ENCODE results near the gene COX4I1. TPM values are rescaled to one million over a fixed set of nuclear protein-coding genes. Genes with fewer than 3 reads are reported as not detected.

Gene COX4I1
- total RNA-seq, 1 donor from 2014 or later = 332 TPM

- no peak overlapping the region for H3K9ac ChIP-seq (ENCODE audit: low read depth in 1 of 3, low read length in 3 of 3)
- H3K27me3 ChIP-seq (ENCODE audit: control insufficient read depth in 3 of 3, insufficient read depth in 3 of 3, low read length in 3 of 3) = peaks cover 3 to 41% (median 28%) of the 10 kb centered on the region in 3 donors
- H3K36me3 ChIP-seq (ENCODE audit: control insufficient read depth in 3 of 3, insufficient read depth in 3 of 3, low read length in 3 of 3) = no peaks in the 10 kb centered on the region
- H3K27ac ChIP-seq (ENCODE audit: low read depth, low read length) = no peak overlapping the region
- H3K4me3 ChIP-seq (ENCODE audit: low read length in 3 of 3) = no peak overlapping the region
- H3K9me3 ChIP-seq (ENCODE audit: control insufficient read depth in 3 of 3, low read length in 3 of 3) = peaks cover 0 to 2% (median 0%) of the 10 kb centered on the region in 3 donors
- H3K4me1 ChIP-seq (ENCODE audit: control insufficient read depth in 3 of 3, insufficient read depth in 3 of 3, low read length in 3 of 3) = no peaks in the 10 kb centered on the region
Observed at GRCh38 chr16:85844786-85845185, 45.3 kb downstream of the COX4I1 start.

DNA sequence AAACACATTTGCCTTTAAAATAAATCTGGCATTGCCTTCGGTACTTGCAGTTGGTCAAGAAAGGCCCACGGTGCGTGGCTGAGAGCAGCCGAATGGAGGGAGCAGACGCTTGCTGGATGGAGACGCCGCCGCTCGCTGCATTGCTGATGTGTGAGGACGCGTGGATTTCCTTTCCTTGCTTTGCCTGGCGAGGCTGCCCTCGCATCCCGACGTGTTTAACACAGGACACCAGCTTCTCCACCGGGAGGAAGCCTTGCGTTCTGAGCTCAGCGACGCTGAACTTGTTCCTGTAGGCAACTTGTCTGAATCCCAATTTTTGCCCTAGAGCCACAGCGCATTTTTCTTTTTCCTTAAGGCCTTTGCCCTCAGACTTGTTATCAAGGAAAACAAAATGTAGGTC lies 45.8 kb downstream of the COX4I1 start:
- H3K4me3 ChIP-seq (ENCODE audit: low read length in 3 of 3) = no peak overlapping the region
- no peaks in the 10 kb centered on the region for H3K36me3 ChIP-seq (ENCODE audit: control insufficient read depth in 3 of 3, insufficient read depth in 3 of 3, low read length in 3 of 3)
- H3K27me3 ChIP-seq (ENCODE audit: control insufficient read depth in 3 of 3, insufficient read depth in 3 of 3, low read length in 3 of 3) = peaks cover 3 to 44% (median 23%) of the 10 kb centered on the region in 3 donors
- no peak overlapping the region for H3K9ac ChIP-seq (ENCODE audit: low read depth in 1 of 3, low read length in 3 of 3)
- no peaks in the 10 kb centered on the region for H3K4me1 ChIP-seq (ENCODE audit: control insufficient read depth in 3 of 3, insufficient read depth in 3 of 3, low read length in 3 of 3)
- H3K27ac ChIP-seq (ENCODE audit: low read depth, low read length) = no peak overlapping the region
- peaks cover 0 to 2% (median 0%) of the 10 kb centered on the region in 3 donors for H3K9me3 ChIP-seq (ENCODE audit: control insufficient read depth in 3 of 3, low read length in 3 of 3)

DNA sequence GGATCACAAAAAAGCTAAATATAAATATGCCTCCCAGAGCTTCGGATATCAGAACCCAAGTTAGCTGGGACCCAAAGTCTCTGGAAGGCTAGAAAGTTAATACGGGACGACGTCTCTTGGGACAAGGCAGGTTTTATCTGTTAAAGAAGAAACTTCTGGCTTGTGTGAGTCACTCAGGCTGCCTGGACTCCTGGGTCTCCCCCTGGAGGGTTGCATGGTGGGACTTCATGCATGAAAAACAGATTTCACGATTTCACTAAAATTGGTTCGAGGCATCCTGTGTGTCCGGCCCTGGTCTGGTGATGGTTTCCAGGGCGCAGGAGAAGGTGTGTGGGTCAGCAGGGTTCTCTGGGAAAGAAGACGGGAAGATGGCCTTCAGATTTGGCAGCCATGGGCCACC lies 47.0 kb downstream of the COX4I1 start:
- peaks cover 0 to 2% (median 0%) of the 10 kb centered on the region in 3 donors for H3K9me3 ChIP-seq (ENCODE audit: control insufficient read depth in 3 of 3, low read length in 3 of 3)
- no peak overlapping the region for H3K9ac ChIP-seq (ENCODE audit: low read depth in 1 of 3, low read length in 3 of 3)
- no peak overlapping the region for H3K4me3 ChIP-seq (ENCODE audit: low read length in 3 of 3)
- H3K27ac ChIP-seq (ENCODE audit: low read depth, low read length) = no peak overlapping the region
- no peaks in the 10 kb centered on the region for H3K36me3 ChIP-seq (ENCODE audit: control insufficient read depth in 3 of 3, insufficient read depth in 3 of 3, low read length in 3 of 3)
- H3K4me1 ChIP-seq (ENCODE audit: control insufficient read depth in 3 of 3, insufficient read depth in 3 of 3, low read length in 3 of 3) = no peaks in the 10 kb centered on the region
- peaks cover 3 to 38% (median 20%) of the 10 kb centered on the region in 3 donors for H3K27me3 ChIP-seq (ENCODE audit: control insufficient read depth in 3 of 3, insufficient read depth in 3 of 3, low read length in 3 of 3)

GRCh38 chr16:85847036-85847435 lies 47.5 kb downstream of the COX4I1 start:
- no peak overlapping the region for H3K27ac ChIP-seq (ENCODE audit: low read depth, low read length)
- H3K9ac ChIP-seq (ENCODE audit: low read depth in 1 of 3, low read length in 3 of 3) = no peak overlapping the region
- H3K9me3 ChIP-seq (ENCODE audit: control insufficient read depth in 3 of 3, low read length in 3 of 3) = peaks cover 0 to 2% (median 0%) of the 10 kb centered on the region in 3 donors
- H3K36me3 ChIP-seq (ENCODE audit: control insufficient read depth in 3 of 3, insufficient read depth in 3 of 3, low read length in 3 of 3) = no peaks in the 10 kb centered on the region
- no peaks in the 10 kb centered on the region for H3K4me1 ChIP-seq (ENCODE audit: control insufficient read depth in 3 of 3, insufficient read depth in 3 of 3, low read length in 3 of 3)
- no peak overlapping the region for H3K4me3 ChIP-seq (ENCODE audit: low read length in 3 of 3)
- H3K27me3 ChIP-seq (ENCODE audit: control insufficient read depth in 3 of 3, insufficient read depth in 3 of 3, low read length in 3 of 3) = peaks cover 3 to 35% (median 21%) of the 10 kb centered on the region in 3 donors

DNA sequence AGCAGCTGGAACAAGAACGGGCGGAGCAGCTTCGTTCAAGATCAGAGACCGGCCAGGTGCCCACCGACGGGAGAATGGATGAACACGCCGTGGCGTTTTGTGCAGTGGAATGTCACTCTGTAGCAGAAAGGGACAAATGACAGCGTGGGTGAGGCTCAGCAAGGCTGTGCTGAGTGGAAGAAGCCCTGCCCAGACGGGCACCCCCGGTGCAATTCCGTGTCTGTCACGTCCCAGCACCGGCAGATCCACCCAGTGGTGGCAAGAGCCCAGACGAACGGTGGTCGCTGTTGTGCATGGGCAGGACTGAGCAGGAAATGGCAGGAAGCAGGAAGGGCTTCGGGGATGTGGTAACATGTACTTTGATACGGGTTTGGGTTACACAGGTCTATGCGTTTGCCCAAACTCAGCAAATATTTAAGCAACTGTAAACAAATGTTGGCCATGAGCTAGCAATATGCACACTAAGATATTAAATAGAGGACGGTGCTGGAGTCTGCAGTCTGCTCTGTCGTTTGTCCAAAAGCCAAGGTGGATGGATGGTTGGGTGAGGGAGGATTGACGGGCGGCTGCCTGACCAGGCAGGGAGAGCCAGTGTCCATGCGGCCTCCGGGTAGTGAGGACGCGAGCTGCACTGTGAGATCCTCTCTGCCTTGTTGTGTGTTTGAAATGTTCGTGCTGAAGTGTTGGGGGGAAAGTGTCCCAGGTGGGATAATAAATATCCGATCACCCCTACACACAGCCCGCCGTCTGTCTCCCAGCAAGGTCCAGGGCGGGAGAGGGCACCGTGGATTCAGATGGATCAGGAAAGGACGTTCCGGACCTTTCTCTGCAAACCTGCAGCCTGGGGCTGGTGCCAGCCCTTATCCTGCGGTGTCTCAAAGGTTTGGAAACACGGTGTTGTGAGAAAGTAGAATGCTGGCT lies 48.4 kb downstream of the COX4I1 start:
- Histone ChIP-seq H3K4me1 (ENCODE audit: control insufficient read depth in 3 of 3, insufficient read depth in 3 of 3, low read length in 3 of 3) (no peaks in the 10 kb centered on the region), H3K27ac (ENCODE audit: low read depth, low read length) (no peak overlapping the region), H3K4me3 (ENCODE audit: low read length in 3 of 3) (no peak overlapping the region), H3K27me3 (ENCODE audit: control insufficient read depth in 3 of 3, insufficient read depth in 3 of 3, low read length in 3 of 3) (peaks cover 3 to 31% (median 21%) of the 10 kb centered on the region in 3 donors), H3K9me3 (ENCODE audit: control insufficient read depth in 3 of 3, low read length in 3 of 3) (no peaks in the 10 kb centered on the region), H3K36me3 (ENCODE audit: control insufficient read depth in 3 of 3, insufficient read depth in 3 of 3, low read length in 3 of 3) (no peaks in the 10 kb centered on the region), H3K9ac (ENCODE audit: low read depth in 1 of 3, low read length in 3 of 3) (no peak overlapping the region)

GRCh38 chr16:85848986-85849385 lies 49.5 kb downstream of the COX4I1 start:
- peaks cover 3 to 30% (median 21%) of the 10 kb centered on the region in 3 donors for H3K27me3 ChIP-seq (ENCODE audit: control insufficient read depth in 3 of 3, insufficient read depth in 3 of 3, low read length in 3 of 3)
- no peaks in the 10 kb centered on the region for H3K9me3 ChIP-seq (ENCODE audit: control insufficient read depth in 3 of 3, low read length in 3 of 3)
- no peak overlapping the region for H3K27ac ChIP-seq (ENCODE audit: low read depth, low read length)
- H3K4me3 ChIP-seq (ENCODE audit: low read length in 3 of 3) = no peak overlapping the region
- no peaks in the 10 kb centered on the region for H3K36me3 ChIP-seq (ENCODE audit: control insufficient read depth in 3 of 3, insufficient read depth in 3 of 3, low read length in 3 of 3)
- H3K9ac ChIP-seq (ENCODE audit: low read depth in 1 of 3, low read length in 3 of 3) = no peak overlapping the region
- no peaks in the 10 kb centered on the region for H3K4me1 ChIP-seq (ENCODE audit: control insufficient read depth in 3 of 3, insufficient read depth in 3 of 3, low read length in 3 of 3)

DNA sequence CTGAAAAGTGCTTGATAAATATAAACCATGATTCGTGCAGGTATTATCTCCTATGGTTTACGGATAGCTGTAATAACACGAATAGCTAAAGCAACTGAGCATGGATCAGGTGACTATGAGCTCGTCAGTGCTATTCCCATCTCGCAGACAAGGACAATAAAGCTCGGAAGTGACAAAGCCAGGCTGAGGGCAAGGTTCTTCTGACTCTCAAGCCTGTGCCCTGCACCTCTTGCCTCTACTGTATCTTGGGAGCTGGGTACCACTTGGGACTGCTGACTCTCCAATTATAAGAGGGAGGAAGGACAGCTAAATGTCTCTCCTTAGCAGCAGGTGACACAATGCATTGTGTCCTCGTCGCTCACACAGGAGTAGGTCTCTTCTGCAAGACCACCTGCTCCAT lies 49.9 kb downstream of the COX4I1 start:
- Histone ChIP-seq H3K4me3 (ENCODE audit: low read length in 3 of 3) (no peak overlapping the region), H3K27ac (ENCODE audit: low read depth, low read length) (no peak overlapping the region), H3K36me3 (ENCODE audit: control insufficient read depth in 3 of 3, insufficient read depth in 3 of 3, low read length in 3 of 3) (no peaks in the 10 kb centered on the region), H3K27me3 (ENCODE audit: control insufficient read depth in 3 of 3, insufficient read depth in 3 of 3, low read length in 3 of 3) (peaks cover 3 to 34% (median 21%) of the 10 kb centered on the region in 3 donors), H3K9ac (ENCODE audit: low read depth in 1 of 3, low read length in 3 of 3) (no peak overlapping the region), H3K4me1 (ENCODE audit: control insufficient read depth in 3 of 3, insufficient read depth in 3 of 3, low read length in 3 of 3) (no peaks in the 10 kb centered on the region), H3K9me3 (ENCODE audit: control insufficient read depth in 3 of 3, low read length in 3 of 3) (peaks cover 0 to under 1% (median 0%) of the 10 kb centered on the region in 3 donors)

DNA sequence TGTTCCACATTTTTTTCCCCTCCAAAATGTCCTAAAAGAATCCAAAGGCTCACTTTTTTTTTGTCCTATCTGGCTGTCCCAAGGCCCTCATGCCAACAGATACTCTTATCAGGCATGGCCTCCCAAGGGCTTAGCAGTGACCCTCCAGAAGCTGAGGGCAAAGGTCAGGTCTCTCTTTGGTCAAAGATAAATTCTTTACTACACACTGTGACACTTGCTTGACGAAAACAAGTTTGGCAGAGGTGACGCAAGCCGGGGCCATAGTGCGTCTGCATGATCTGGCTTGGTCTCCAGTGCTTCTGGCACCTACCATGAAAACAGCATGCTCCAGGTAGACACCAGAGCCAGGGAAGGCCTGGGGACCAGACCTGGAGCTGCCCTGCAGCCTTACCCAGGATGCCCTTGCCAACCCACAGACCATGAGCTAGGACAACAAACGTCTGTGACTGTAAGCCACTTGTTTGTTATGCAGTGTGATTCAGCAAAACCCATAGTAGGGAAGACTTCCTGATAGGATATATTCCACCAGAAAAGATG lies 50.9 kb downstream of the COX4I1 start:
- H3K4me1 ChIP-seq (ENCODE audit: control insufficient read depth in 3 of 3, insufficient read depth in 3 of 3, low read length in 3 of 3) = no peaks in the 10 kb centered on the region
- H3K4me3 ChIP-seq (ENCODE audit: low read length in 3 of 3) = no peak overlapping the region
- H3K9ac ChIP-seq (ENCODE audit: low read depth in 1 of 3, low read length in 3 of 3) = no peak overlapping the region
- no peak overlapping the region for H3K27ac ChIP-seq (ENCODE audit: low read depth, low read length)
- peaks cover 3 to 28% (median 21%) of the 10 kb centered on the region in 3 donors for H3K27me3 ChIP-seq (ENCODE audit: control insufficient read depth in 3 of 3, insufficient read depth in 3 of 3, low read length in 3 of 3)
- H3K36me3 ChIP-seq (ENCODE audit: control insufficient read depth in 3 of 3, insufficient read depth in 3 of 3, low read length in 3 of 3) = no peaks in the 10 kb centered on the region
- peaks cover 0 to 7% (median 0%) of the 10 kb centered on the region in 3 donors for H3K9me3 ChIP-seq (ENCODE audit: control insufficient read depth in 3 of 3, low read length in 3 of 3)

DNA sequence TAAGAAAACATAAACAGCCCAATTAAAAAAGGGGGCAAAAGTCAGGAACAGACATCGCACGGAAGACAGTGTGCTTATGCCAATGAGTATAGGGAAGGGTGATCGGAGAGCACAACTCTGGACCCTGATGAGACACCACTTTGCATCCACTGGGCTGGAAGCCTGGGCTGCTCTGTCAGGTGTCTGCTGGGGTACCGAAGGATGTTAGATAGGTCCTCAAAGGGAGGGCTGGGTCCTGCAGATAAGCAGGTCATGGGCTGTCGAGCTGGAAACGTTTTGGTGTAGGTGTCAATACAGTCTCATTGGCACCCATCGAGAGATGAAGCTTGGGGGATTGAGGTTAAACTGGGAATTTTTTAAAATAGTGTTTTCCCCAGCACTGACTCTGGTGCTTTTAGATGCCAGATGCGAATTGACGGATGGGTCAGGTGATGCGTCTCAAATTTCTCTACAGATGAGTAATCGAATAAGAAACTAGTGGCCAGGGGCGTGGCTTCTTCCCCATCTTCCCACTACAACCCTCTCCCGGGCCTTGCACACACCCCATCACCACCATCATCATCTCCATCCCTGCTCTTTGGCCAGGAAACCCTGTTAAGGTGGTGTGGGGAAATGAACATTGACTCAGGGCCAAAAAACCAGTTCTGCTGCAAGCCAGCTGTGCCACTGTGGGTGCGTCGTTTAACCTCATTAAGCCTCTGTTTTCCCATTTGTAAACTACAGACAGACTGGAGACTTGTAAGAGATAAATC lies 51.7 kb downstream of the COX4I1 start:
- Histone ChIP-seq H3K27me3 (ENCODE audit: control insufficient read depth in 3 of 3, insufficient read depth in 3 of 3, low read length in 3 of 3) (peaks cover 5 to 27% (median 21%) of the 10 kb centered on the region in 3 donors), H3K27ac (ENCODE audit: low read depth, low read length) (no peak overlapping the region), H3K4me1 (ENCODE audit: control insufficient read depth in 3 of 3, insufficient read depth in 3 of 3, low read length in 3 of 3) (no peaks in the 10 kb centered on the region), H3K9me3 (ENCODE audit: control insufficient read depth in 3 of 3, low read length in 3 of 3) (peaks cover 0 to 7% (median 0%) of the 10 kb centered on the region in 3 donors), H3K36me3 (ENCODE audit: control insufficient read depth in 3 of 3, insufficient read depth in 3 of 3, low read length in 3 of 3) (no peaks in the 10 kb centered on the region), H3K9ac (ENCODE audit: low read depth in 1 of 3, low read length in 3 of 3) (no peak overlapping the region), H3K4me3 (ENCODE audit: low read length in 3 of 3) (no peak overlapping the region)

Measured in skeletal muscle tissue (tissue), 4 donors.